GM19468 (cell line): Measurements from ENCODE around the gene TMEM91.
"Not testable (repeated sequence)": the region's sequence is repeated elsewhere in the genome, so short reads cannot be mapped to it uniquely, and the experiment has no call there.

Experiments
- ATAC-seq: cut with Tn5 transposase; IDR thresholded peaks from one replicate; pipeline ENCODE4 v1.9.1; 2021; ENCODE audit warnings: mild to moderate bottlenecking, moderate library complexity, moderate number of reproducible peaks; ENCODE audit not compliant: unreplicated experiment; ENCODE audit errors: extremely low read depth

The TMEM91 gene

DNA sequence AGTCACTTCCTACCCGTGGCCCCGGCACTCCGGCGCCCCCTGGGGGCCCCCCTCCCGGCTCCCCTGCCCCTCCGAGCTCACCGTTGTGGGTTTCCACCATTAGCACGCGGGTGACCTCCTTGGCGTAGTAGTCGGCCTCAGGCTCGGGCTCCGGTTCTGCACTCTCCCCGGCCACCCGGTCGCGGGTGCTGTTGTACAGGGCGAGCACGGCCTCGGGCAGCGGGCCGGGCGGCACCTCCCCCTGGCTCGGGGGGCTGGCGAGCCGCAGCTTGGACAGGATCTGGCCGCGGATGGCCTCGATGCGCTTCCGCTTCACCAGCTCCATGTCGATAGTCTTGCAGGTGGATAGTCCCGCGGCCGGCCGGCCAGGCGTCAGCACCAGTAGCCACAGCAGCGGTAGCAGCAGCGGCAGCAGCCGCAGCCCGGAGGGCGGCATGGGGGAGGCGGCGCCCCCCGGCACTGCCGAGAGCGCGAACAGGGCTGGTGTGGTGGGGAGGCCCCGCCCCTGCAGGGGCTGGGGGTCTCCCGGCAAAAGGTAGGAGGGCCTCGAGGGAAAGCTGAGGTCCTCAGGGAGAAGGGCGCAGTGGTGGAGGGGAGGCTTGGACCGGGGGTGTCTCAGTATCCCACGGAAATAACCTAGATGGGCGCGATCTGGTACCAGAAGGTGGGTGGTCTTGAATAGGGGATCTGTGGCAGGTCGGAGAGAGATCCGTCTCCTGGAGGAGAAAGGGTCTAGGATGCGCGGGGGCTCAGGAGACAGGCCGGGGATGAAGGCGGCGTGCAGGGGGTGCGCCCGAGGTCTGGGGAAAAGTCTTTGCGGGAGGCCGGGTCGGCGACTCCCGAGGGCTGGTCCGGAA, 23.5 kb upstream of the TMEM91 start:
- ATAC-seq: no peak

DNA sequence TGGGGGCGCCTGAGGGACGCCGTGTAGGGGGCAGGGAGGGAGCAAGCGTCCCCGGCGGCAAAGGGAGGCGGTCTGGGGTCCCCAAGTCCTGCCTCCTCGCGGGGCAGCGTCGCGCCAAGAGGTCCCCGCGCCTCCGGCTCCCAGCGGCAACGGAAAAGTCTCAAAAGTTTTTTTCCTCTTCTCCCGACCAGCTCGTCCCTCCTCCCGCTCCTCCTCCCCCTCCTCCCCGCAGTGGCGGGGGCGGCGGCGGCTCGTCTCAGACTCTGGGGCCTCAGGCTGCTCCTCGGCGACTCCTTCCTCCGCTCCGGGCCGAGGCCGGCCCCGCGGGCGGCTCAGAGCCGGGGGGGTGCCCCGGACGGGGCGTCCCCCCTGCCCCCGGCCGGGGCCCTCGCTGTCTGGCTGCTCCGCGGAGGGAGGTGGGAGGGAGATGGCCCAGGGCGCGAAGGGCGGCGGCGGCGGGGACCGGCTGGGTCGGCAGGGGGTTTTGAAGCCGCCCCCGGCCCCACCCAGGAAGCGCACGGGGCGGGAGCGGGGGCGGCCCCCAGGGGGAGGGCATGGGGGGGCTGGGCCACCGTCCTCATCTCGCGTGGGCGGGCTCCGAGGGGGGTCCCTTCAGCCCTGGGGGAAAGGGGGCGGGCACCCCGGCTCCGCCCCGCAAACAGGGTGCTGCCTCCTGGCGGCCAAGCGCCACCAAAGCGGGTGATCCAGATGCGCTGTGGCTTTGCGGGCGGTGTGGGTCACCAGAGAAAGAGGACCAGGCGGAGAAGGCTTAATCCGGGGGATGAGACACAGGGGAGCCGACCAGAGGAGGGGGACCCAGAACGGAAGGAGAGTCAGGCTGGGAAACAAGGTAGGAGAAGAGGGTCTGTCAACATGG, 22.6 kb upstream of the TMEM91 start, which contains the start of gene TGFB1:
TSS of gene TGFB1 (minus strand) at position 457 of the 877 bp plus-strand sequence. CDS start 878 bp downstream, outside the sequence.
- ATAC-seq: peak; percentile 42

DNA sequence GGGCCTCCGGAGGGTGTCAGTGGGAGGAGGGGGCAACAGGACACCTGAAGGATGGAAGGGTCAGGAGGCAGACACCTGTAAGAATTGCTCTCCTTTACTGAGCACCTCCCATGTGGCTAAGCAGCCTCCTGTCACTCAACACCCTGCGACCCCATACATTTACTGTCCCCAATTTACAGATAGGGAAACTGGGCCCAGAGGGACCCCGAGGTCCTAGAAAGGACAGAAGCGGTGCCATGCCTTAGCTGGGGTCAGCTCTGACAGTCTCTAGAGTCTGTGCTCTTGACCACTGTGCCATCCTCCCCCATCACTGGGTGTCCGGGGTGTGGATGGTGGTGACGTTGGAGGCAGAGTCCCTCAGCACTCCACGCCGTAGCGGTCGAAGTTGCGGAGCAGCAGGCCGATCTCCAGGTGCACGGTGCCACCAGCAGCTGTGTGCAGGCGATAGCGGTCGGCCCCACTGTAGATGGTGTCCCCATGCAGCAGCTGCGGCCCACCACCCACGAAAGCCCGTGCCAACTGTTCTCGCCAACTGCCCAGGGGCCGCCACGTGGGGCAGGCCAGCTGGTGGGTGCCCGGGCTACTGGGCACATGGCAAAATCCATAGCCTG, 21.9 kb upstream of the TMEM91 start:
- no peak for ATAC-seq

DNA sequence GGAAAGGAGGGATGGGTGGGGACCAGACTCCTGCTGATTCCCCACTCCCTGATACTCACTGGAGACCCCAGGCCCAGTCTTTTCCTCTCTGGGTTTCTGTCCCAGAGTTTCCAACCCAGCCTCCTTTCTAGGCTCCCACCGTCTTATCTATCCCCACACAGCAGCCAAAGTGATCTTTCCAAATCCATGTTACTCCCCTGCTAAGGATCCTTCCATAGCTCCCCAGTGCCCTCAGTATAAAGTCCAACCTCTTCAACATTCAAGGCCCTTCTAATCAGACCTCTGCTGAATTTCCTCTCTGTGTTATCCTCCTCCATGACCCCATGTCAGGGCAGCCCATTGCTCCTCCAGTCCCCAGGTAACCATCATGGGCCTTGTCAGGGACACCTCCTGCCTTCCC, 21.3 kb upstream of the TMEM91 start:
- no peak for ATAC-seq

DNA sequence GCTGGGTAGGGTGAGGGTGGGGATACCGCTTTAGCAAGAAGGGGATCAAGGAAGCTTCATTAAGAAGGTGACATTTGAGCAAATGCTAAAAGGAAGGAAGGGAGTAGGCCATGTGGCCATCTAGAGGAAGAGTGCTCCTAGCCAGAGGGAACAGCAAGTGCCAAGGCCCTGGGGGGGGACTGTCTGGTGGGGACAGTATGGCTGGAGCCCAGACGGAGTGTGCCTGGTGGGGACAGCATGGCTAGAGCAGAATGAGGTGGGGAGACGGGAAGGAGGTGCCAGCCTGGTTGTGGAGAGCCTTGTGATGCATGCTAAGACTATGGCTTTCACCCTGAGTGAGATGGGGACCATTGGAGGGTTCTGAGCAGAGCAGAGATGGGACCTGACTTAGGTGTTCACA, 20.5 kb upstream of the TMEM91 start:
- no peak for ATAC-seq

DNA sequence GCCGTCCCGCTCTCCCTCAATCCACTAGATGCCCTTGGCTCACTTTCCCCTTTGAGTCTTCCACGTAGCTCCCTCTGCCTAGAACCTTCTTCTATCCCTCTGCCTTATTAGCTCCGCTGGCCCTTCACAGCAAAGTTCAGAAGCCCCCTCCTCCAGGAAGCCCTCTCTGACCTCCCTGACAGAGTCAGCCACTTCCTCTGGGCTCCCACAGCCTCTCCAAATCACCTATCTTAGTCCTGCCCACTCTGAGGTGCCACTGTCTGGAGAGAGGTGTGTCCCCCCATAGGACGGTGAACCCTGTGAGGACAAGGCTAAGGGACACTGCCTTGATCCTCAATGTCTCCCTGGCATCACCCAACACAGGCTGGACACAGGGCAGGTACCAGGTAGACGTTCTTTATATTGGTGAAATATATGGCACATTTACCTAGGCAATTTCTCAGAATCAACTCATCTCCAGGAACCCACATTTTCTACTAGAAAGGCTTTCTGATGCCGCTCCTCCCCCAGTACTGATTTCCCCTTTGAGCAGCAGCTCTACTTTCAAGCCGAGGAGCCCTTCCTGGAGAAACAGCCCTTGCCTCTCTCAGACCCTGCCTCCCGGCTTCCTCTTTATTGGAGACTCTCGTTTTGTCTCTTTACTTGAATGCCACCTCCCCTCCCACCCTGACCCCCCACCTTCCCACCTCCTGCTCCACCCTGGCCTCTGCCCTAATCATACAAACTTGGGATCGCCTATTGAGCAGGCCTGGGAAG, 19.2 kb upstream of the TMEM91 start:
- no peak for ATAC-seq

DNA sequence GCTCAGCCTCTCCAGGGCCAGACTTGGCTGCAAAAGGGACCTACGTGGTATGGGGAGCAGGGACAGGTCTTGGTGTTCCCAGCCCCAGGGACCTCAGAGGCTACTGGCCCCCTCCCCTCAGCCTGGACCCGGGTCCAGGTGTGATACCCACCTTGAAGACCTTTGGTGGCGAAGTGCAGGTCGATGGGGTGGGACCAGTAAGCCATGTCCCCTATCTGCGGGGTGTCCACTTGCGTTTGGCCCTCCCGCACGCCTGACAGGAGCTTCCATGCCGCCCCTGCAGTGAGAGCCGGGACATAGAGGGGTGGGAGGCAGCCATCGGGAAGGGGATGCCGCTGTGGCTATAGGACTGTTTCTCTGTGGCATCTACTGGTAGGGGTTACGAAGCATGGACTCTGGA, 18.6 kb upstream of the TMEM91 start:
- ATAC-seq: no peak

DNA sequence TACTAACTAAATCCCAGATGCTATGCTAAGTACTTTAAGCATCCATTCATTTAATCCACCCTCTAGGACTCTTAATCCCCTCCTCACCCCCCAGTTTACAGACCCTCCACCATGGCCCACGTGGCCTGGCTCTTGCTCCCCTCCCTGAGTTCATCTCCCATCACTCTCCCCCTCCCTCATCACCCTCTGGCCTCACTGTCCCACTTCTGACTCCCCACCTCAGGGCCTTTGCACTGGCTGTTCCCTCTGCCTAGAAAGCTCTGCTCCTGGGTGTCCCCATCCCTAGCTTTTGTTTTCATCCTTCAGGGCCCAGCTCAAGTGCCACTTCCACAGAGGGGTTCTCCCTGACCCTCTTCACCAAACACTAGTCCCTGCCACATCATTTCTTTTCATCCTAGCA, 16.6 kb upstream of the TMEM91 start:
- ATAC-seq: no peak

DNA sequence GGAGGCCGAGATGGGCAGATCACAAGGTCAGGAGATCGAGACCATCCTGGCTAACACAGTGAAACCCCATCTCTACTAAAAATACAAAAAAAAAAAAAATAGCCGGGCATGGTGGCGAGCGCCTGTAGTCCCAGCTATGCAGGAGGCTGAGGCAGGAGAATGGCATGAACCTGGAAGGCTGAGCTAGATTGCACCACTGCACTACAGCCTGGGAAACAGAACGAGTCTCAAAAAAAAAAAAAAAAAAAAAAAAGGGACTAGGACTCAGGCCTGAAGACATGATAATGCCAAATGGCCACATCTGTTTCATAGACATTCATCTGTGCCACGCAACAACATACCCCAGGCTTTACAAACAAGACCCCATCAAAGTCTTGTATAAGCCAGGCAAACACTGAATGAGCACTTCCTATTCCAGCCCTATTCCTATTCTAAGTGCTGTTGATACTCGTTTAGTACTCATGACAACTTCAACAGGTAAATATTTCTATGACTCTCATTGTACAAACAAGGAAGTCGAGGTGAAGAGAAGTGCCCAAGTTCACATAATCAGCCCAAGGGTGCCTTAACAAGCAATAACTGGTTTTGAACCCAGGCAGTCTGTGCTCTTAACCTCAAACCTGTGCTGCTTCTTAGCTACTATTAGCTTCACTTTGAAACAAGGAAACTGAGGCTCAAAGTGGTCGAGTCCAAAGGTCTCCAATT, 14.0 kb upstream of the TMEM91 start:
- no peak for ATAC-seq

DNA sequence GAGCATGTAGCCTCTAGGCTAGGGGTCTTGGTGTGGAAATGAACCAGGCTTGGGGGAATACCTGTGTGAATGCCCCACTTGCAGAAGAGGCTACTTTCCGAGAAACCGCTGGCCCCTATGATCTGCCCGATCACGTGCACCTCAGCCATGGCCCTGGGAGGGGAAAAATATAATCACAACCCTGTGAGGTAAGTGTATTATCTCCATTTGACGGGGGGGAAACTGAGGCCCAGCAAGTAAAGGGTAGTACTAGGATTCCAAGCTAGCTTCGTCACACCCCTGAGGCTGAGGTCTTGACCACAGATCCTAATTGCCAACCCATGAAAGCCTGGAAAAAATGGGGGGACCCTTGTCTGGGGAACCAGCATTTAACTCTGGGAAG, 13.0 kb upstream of the TMEM91 start:
- no peak for ATAC-seq

DNA sequence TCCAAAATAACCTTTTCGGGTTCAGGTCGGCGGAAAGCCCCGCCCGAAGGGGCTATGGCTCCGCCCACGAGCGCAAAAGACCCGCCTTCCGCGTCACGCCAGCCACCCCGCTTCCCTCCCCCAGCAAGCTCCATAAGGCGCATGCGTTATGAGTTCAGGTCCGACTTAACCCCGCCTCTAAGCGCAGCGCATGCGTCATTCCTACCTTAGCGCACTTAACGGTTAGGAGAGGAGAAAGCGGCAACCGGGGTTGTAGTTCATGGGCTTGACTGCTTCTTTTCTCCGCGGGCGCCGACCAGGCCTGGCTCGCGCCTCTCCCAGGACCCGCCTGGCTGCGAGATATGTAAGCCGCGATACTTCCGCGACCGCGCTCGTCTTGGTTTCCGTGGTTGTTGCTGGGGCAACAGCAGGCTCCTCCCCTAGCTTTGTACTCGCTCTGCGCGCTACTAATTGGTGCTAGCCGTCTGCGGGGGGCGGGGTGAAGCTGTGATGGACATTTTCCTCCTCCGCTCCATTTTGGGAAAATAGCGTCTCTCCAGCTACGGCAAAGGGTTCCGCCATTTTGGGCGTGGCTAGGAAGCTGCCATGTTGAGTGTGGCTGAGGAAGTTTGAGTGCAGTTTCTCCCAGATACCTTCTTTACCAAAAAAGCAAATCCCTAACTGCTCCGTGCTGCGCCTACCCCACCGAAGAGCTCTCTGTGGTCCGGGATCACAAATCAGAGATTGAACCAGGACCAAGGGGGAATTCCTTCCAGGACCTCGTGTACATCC, 12.4 kb upstream of the TMEM91 start, which contains the start of gene B9D2:
TSS of gene B9D2 (minus strand) at position 397 of the 771 bp plus-strand sequence. CDS start 630 bp downstream, outside the sequence.
- ATAC-seq: peak; percentile 38

DNA sequence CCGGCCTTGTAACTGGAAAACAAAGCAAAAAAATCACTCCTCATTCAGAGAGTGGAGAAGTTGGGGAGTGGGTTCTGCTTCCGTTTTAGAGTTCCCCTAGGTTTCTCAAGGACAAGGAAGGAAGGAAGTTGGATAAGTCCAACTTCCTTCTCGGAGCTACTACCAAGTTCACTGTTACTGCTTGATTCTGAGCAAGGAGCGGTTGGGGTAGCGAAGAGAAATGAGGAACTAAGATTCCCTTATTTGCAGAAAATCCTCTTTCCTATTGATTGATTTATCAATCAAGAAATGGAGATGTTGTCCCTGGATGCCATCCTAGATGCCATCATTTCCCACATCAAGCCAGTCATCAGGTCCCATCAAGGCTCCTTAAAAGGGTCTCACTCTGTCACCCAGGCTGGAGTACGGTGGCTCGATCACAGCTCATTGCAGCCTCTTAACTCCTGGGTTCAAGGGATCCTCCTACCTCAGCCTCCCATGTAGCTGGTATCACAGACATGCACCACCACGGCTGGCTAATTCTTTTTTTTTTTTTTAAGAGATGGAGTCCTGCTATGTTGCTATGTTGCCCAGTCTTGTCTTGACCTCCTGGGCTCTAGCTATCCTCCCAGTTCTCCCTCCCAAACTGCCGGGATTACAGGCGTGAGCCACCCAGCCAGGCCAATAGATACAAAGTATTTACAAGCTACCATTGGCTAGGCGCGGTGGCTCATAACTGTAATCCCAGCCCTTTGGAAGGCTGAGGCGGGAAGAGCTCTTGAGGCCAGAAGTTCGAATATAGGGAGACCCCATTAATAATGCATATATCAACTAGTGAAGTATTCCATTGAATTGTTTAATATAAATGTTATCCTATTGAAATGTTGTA, 11.6 kb upstream of the TMEM91 start:
- ATAC-seq: no peak

DNA sequence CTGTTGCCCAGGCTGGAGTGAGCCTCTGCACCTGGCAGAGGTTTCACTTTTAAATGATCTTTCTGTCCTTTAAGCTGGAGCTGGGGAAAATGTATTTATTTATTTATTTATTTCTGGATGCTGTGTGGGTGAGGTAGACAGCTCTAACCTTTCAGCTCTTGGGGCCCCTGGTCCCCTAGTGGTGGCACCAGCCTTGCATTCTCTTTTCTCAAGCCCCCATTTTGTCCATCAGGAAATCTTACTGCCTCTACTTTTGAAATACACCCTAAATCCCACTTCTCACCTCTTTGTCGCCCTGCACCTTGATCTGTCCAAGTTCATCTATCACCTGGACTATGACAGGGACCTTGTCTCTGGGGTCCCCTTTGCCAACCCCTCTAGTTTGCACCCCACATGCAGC, 10.2 kb upstream of the TMEM91 start:
- no peak for ATAC-seq

DNA sequence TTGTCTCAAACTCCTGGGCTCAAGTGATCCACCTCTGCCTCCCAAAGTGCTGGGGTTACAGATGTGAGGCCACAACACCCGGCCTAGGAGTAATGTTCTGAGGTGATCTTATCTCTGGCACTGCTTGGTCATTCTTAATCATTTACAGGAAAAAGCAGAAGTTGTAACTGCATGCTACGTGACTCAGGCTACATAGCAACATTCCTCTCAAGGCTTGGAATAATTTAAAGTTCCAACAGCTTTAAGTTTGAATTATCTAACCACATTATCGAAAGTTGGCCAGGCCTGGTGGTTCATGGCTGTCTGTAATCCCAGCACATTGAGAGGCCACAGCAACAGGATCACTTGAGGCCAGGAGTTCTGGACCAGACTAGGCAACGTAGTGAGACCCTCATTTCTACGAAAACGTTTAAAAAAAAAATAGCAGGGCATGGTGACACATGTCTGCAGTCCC, 8.5 kb upstream of the TMEM91 start:
- ATAC-seq: no peak

DNA sequence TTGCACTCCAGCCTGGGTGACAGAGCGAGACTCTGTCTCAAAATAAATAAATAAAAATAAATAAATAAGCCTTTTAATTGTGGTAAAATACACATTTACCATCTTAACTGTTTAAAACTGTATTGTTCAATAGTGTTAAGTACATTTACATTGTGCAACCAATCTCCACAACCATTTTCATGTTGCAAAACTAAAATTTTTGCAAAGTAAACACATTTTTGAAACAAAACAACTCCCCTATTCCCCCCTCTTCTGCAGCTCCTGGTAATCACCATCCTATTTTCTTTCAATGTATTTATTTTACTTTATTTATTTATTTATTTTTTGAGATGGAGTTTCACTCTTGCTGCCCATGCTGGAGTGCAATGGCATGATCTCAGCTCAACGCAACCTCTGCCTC, 6.6 kb upstream of the TMEM91 start:
- ATAC-seq: no peak

DNA sequence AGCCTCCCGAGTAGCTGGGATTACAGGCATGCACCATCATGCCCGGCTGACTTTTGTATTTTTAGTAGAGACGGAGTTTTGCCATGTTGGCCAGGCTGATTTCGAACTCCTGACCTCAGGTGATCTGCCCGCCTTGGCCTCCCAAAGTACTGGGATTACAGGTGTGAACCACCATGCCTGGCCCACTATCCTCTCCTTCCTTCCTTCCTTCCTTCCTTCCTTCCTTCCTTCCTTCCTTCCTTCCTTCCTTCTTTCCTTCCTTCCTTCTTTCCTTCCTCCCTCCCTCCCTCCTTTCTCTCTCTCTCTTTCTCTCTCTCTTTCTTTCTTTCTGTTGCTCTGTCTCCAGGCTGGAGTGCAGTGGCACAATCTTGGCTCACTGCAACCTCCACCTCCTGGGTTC, 5.2 kb upstream of the TMEM91 start:
- not testable (repeated sequence) for ATAC-seq

DNA sequence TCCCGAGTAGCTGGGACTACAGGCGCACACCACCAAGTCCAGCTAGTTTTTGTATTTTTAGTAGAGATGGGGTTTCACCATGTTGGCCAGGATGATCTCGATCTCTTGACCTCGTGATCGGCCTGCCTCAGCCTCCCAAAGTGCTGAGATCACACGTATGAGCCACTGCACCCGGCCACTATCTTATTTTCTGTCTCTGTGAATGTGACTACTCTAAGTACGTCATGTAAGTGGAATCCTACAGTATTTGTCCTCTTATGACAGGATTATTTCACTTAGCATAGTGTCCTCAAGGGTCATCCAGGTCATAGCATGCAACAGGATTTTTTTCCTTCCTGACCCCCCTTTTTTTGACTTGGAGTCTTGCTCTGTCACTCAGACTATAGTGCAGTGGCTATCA, 4.8 kb upstream of the TMEM91 start:
- no peak for ATAC-seq

DNA sequence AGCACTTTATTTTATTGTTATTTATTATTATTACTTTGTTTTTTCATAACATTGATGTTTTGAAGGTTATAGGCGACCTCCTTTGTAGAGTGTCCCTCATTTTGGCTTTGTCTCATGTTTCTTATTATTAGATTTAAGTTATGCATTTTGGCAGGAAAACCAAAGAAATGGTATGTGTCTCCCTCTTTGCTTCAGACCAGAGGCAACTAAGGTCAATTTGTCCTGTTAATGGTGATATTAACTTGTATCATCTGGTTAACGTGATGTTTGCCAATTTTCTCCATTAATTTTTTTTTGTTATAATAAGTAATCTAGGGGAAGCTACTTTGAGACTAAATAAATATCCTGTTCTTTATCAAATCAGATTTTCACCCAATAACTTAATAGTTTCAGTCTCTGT, 3.8 kb upstream of the TMEM91 start:
- no peak for ATAC-seq
